ENCODE data around the gene HMCN2. TPM values are rescaled to one million over a fixed set of nuclear protein-coding genes. Genes with fewer than 3 reads are reported as not detected.

The HMCN2 gene
- total and polyA plus RNA-seq, 2 experiments from 2014 or later = not detected

DNA sequence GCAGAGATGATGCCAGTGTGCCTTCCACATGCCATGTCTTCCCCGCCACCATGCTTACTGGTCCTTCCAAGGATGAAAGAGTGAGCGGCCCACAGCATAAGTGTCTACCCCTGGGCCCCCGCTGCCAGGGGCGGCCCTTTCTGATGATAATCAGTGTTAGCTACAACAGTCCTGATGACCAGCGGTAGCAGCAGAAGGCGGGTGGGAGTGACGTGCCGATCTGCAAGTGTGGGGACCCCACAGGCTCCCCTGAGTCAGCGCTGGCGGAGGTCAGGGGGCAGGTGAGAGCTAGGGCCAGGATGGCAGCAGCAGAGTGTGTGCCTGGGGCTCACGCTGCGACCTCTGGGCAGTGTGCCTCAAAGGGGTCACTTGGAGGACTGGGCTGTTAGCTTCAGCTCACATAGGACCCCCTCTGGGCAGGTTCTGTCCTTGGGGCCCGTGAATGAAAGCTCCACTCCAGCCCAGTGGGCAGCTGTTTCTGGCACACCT, 80.4 kb downstream of the HMCN2 start:
- 88 to 93% methylated on average over 13 of the region's 13 CpGs for WGBS, 2 experiments (ENCODE audit: low coverage in 1 of 2, low lambda C conversion rate in 2 of 2, missing lambda C conversion rate in 2 of 2)
- TF ChIP-seq EZH2phosphoT487 (IDR thresholded peaks at IDR 0.05; ENCODE audit: insufficient read depth, low read depth) = no peak
- TF ChIP-seq EZH2 (IDR thresholded peaks at IDR 0.05; ENCODE audit: insufficient read depth, poor library complexity, severe bottlenecking) = no peak
- no peak overlapping the region for H3K4me2 ChIP-seq (ENCODE audit: unreplicated experiment)
- H3F3A ChIP-seq (ENCODE audit: insufficient read depth) = no peaks in the 10 kb centered on the region
- no peaks in the 10 kb centered on the region; the same call in 1 of the 2 replicates for H3K27me3 ChIP-seq (replicated peaks; ENCODE audit: insufficient read depth)
- H3K9me2 ChIP-seq (ENCODE audit: insufficient read depth) = no peaks in the 10 kb centered on the region
- DNase-seq = no peak
- no peaks in the 10 kb centered on the region for H4K20me1 ChIP-seq (ENCODE audit: insufficient read depth)
- no peaks in the 10 kb centered on the region for H3K36me3 ChIP-seq (ENCODE audit: low read depth)
- no peaks in the 10 kb centered on the region for H3K79me2 ChIP-seq (ENCODE audit: insufficient read depth)
- H2AFZ ChIP-seq = no peak overlapping the region
- H3K4me3 ChIP-seq = no peak overlapping the region
- no peaks in the 10 kb centered on the region for H3K9me3 ChIP-seq (ENCODE audit: low read depth)
- in situ Hi-C loops (cut with MboI) = loop anchor here (25.0 kb wide), 1 partner anchor 459 kb away; no protein-coding TSS in a partner anchor
- no peaks in the 10 kb centered on the region for H3K4me1 ChIP-seq (ENCODE audit: insufficient read depth)
- H3K27ac ChIP-seq = no peak overlapping the region
- no peak overlapping the region for H3K9ac ChIP-seq

DNA sequence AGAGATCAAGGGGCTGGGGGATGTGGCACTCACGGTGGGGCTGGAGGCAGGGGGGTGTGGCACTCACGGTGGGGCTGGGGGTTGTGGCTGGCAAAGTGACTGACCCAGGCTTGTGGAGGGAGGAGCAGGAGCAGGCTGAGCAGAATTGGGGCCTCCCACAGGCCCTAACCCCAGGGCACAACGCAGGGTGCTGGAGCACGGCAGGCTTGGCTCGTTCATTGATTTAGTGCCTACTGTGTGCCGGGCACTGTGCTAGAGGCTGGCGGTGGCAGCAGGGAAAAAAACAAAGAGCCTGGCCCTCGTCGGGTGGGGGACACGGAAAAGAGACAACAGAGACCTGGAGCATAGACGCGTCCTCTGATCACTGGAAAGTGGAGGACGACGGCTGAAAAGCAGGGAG, 80.9 kb downstream of the HMCN2 start:
- in situ Hi-C loops (cut with MboI) = loop anchor here (25.0 kb wide), 1 partner anchor 459 kb away; no protein-coding TSS in a partner anchor
- 73 to 74% methylated on average over 10 to 14 of the region's 14 CpGs for WGBS, 2 experiments (ENCODE audit: low coverage in 1 of 2, low lambda C conversion rate in 2 of 2, missing lambda C conversion rate in 2 of 2)

DNA sequence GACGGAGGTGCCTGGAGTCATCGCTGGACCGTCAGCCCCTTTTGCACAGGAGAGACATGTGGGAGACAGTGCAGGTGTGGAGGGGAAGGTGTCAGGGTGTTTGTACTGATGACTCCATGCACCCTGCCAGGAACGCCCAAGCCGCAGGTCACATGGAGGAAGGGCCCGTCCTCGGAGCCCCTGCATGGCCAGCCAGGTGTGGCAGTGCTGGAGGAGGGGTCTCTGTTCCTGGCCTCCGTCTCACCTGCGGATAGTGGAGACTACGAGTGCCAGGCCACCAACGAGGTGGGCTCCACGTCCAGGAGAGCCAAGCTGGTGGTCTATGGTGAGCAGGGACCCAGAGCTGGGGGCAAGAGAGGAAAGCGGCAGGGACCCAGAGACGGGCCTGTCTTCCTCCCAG, 81.5 kb downstream of the HMCN2 start:
- H2AFZ ChIP-seq = no peak overlapping the region
- no peak overlapping the region for H3K4me2 ChIP-seq (ENCODE audit: unreplicated experiment)
- DNase-seq = no peak
- WGBS, 2 experiments (ENCODE audit: low coverage in 1 of 2, low lambda C conversion rate in 2 of 2, missing lambda C conversion rate in 2 of 2) = 68 to 77% methylated on average over 13 to 14 of the region's 14 CpGs
- no peak overlapping the region for H3K4me3 ChIP-seq
- H3K27me3 ChIP-seq (replicated peaks; ENCODE audit: insufficient read depth) = no peaks in the 10 kb centered on the region; the same call in 1 of the 2 replicates
- no peaks in the 10 kb centered on the region for H4K20me1 ChIP-seq (ENCODE audit: insufficient read depth)
- no peaks in the 10 kb centered on the region for H3F3A ChIP-seq (ENCODE audit: insufficient read depth)
- in situ Hi-C loops (cut with MboI) = loop anchor here (25.0 kb wide), 1 partner anchor 460 kb away; no protein-coding TSS in a partner anchor
- H3K4me1 ChIP-seq (ENCODE audit: insufficient read depth) = no peaks in the 10 kb centered on the region
- TF ChIP-seq EZH2 (IDR thresholded peaks at IDR 0.05; ENCODE audit: insufficient read depth, poor library complexity, severe bottlenecking) (no peak), EZH2phosphoT487 (IDR thresholded peaks at IDR 0.05; ENCODE audit: insufficient read depth, low read depth) (no peak)
- H3K27ac ChIP-seq = no peak overlapping the region
- H3K9me2 ChIP-seq (ENCODE audit: insufficient read depth) = no peaks in the 10 kb centered on the region
- no peaks in the 10 kb centered on the region for H3K9me3 ChIP-seq (ENCODE audit: low read depth)
- no peak overlapping the region for H3K9ac ChIP-seq
- H3K79me2 ChIP-seq (ENCODE audit: insufficient read depth) = no peaks in the 10 kb centered on the region
- no peaks in the 10 kb centered on the region for H3K36me3 ChIP-seq (ENCODE audit: low read depth)

More for the DNA sequence above, 80.9 kb downstream of the HMCN2 start:
- no peaks in the 10 kb centered on the region for H3F3A ChIP-seq (ENCODE audit: insufficient read depth)
- H3K27me3 ChIP-seq (replicated peaks; ENCODE audit: insufficient read depth) = no peaks in the 10 kb centered on the region; the same call in 1 of the 2 replicates
- H3K36me3 ChIP-seq (ENCODE audit: low read depth) = no peaks in the 10 kb centered on the region
- no peak overlapping the region for H3K27ac ChIP-seq
- DNase-seq = no peak
- no peaks in the 10 kb centered on the region for H4K20me1 ChIP-seq (ENCODE audit: insufficient read depth)
- no peak overlapping the region for H3K4me2 ChIP-seq (ENCODE audit: unreplicated experiment)
- H3K79me2 ChIP-seq (ENCODE audit: insufficient read depth) = no peaks in the 10 kb centered on the region
- no peaks in the 10 kb centered on the region for H3K4me1 ChIP-seq (ENCODE audit: insufficient read depth)
- no peak overlapping the region for H3K9ac ChIP-seq
- H3K9me2 ChIP-seq (ENCODE audit: insufficient read depth) = no peaks in the 10 kb centered on the region
- TF ChIP-seq EZH2 (IDR thresholded peaks at IDR 0.05; ENCODE audit: insufficient read depth, poor library complexity, severe bottlenecking) (no peak), EZH2phosphoT487 (IDR thresholded peaks at IDR 0.05; ENCODE audit: insufficient read depth, low read depth) (no peak)
- H3K9me3 ChIP-seq (ENCODE audit: low read depth) = no peaks in the 10 kb centered on the region
- no peak overlapping the region for H3K4me3 ChIP-seq
- no peak overlapping the region for H2AFZ ChIP-seq

DNA sequence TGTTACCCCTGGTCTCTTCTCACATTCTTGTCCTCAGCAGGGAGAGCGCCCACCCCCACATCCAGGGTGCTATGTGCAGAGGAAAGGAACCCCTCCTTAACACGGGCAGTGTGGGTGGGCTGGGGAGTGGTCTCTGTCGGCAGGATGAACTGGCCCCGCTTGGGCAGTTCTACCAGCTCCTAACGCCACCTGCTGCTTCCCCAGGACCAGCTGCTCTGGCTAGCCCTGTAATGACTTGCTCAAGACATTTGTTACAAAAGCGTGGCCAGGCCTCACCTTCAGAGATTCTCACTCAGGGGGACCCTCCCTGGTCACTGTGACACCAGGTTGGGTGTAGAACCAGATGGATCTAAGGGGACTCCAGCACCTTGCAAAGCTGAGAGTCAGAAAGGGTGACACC, 82.4 kb downstream of the HMCN2 start:
- DNase-seq = no peak
- Histone ChIP-seq H3K9me2 (ENCODE audit: insufficient read depth) (no peaks in the 10 kb centered on the region), H3K27me3 (replicated peaks; ENCODE audit: insufficient read depth) (no peaks in the 10 kb centered on the region; the same call in 1 of the 2 replicates), H2AFZ (no peak overlapping the region), H3K79me2 (ENCODE audit: insufficient read depth) (no peaks in the 10 kb centered on the region), H3K36me3 (ENCODE audit: low read depth) (no peaks in the 10 kb centered on the region), H3K4me1 (ENCODE audit: insufficient read depth) (no peaks in the 10 kb centered on the region), H3K4me2 (ENCODE audit: unreplicated experiment) (no peak overlapping the region), H3K9ac (no peak overlapping the region), H4K20me1 (ENCODE audit: insufficient read depth) (no peaks in the 10 kb centered on the region), H3F3A (ENCODE audit: insufficient read depth) (no peaks in the 10 kb centered on the region), H3K4me3 (no peak overlapping the region), H3K9me3 (ENCODE audit: low read depth) (no peaks in the 10 kb centered on the region), H3K27ac (no peak overlapping the region)
- in situ Hi-C loops (cut with MboI) = loop anchor here (25.0 kb wide), 1 partner anchor 461 kb away; no protein-coding TSS in a partner anchor
- WGBS, 2 experiments (ENCODE audit: low coverage in 1 of 2, low lambda C conversion rate in 2 of 2, missing lambda C conversion rate in 2 of 2) = 40 to 50% methylated on average over 5 to 6 of the region's 6 CpGs
- TF ChIP-seq EZH2 (IDR thresholded peaks at IDR 0.05; ENCODE audit: insufficient read depth, poor library complexity, severe bottlenecking) = no peak
- no peak for TF ChIP-seq EZH2phosphoT487 (IDR thresholded peaks at IDR 0.05; ENCODE audit: insufficient read depth, low read depth)

Data from GM23248 (cell line).